Loucy (cell line): ENCODE results near the gene FYB2.

ENCODE experiments used
- H2AFZ ChIP-seq: fragments of 200-600 bp; sonication (generic); 2 replicates; pipeline ENCODE4 v1.6.0; 2016; ENCODE audit warnings: antibody characterized with exemption, mild to moderate bottlenecking, low read length, moderate library complexity
- H3F3A ChIP-seq: fragments of 200-600 bp; 2 replicates; pipeline ENCODE4 v1.6.0; 2016; ENCODE audit warnings: antibody characterized with exemption, low read depth, mild to moderate bottlenecking
- H3K27me3 ChIP-seq: fragments of 200-600 bp; sonication (generic); 2 replicates; pipeline ENCODE4 v1.6.1; 2014; ENCODE audit warnings: low read length, mild to moderate bottlenecking; ENCODE audit not compliant: insufficient read depth, poor library complexity, severe bottlenecking
- H3K36me3 ChIP-seq: fragments of 200-600 bp; sonication (generic); 2 replicates; pipeline ENCODE4 v1.6.1; 2016; ENCODE audit warnings: low read length; ENCODE audit not compliant: insufficient read depth
- H3K4me1 ChIP-seq: fragments of 200-600 bp; sonication (generic); 2 replicates; pipeline ENCODE4 v1.5.1; 2014; ENCODE audit warnings: low read length, mild to moderate bottlenecking; ENCODE audit not compliant: insufficient read depth, poor library complexity, severe bottlenecking
- H3K4me2 ChIP-seq: fragments of 200-600 bp; sonication (generic); 2 replicates; pipeline ENCODE4 v1.6.0; 2014; ENCODE audit warnings: antibody characterized with exemption, low read length, low read depth, mild to moderate bottlenecking; ENCODE audit not compliant: poor library complexity, severe bottlenecking
- H3K4me3 ChIP-seq: fragments of 200-600 bp; sonication (generic); 2 replicates; pipeline ENCODE4 v1.5.1; 2014; ENCODE audit warnings: low read length, mild to moderate bottlenecking, mixed read lengths; ENCODE audit not compliant: poor library complexity, severe bottlenecking
- H3K79me2 ChIP-seq: fragments of 200-600 bp; sonication (generic); 2 replicates; pipeline ENCODE4 v1.6.1; 2014; ENCODE audit warnings: low read length; ENCODE audit not compliant: insufficient read depth
- H3K9ac ChIP-seq: fragments of 200-600 bp; sonication (generic); 2 replicates; pipeline ENCODE4 v1.6.0; 2014; ENCODE audit warnings: mild to moderate bottlenecking, low read depth, low read length, moderate library complexity; ENCODE audit not compliant: poor library complexity, severe bottlenecking
- H3K9me2 ChIP-seq: fragments of 200-600 bp; sonication (generic); replicated peaks from 2 replicates; pipeline ENCODE4 v1.6.1; 2016; ENCODE audit warnings: low read depth, low read length, mixed read lengths
- H3K9me3 ChIP-seq: fragments of 200-600 bp; sonication (generic); 2 replicates; pipeline ENCODE4 v1.6.1; 2014; ENCODE audit warnings: mild to moderate bottlenecking, antibody characterized with exemption, low read length, low read depth; ENCODE audit not compliant: insufficient read depth
- H4K20me1 ChIP-seq: fragments of 200-600 bp; sonication (generic); 2 replicates; pipeline ENCODE4 v1.6.0; 2014; ENCODE audit warnings: antibody characterized with exemption, low read length, mild to moderate bottlenecking; ENCODE audit not compliant: insufficient read depth, poor library complexity, severe bottlenecking
- CTCF ChIP-seq: fragments of 200-600 bp; sonication (generic); conservative IDR thresholded peaks from 2 replicates; pipeline ENCODE4 v1.5.1; 2014; ENCODE audit warnings: mild to moderate bottlenecking, antibody characterized with exemption, low read length
- EZH2phosphoT487 ChIP-seq: fragments of 200-600 bp; IDR thresholded peaks from 2 replicates; pipeline ENCODE4 v1.6.1; 2018; ENCODE audit warnings: antibody characterized with exemption, mild to moderate bottlenecking, moderate library complexity, borderline replicate concordance

FYB2 gene

GRCh38 chr1:56799605-56800400, 19.4 kb downstream of the FYB2 start:
- Histone ChIP-seq H3K36me3 (no peaks in the 10 kb centered on the region), H3K4me2 (no peak overlapping the region), H3K9me3 (no peaks in the 10 kb centered on the region), H3K27me3 (no peaks in the 10 kb centered on the region), H4K20me1 (no peaks in the 10 kb centered on the region), H3K4me3 (no peak overlapping the region), H3K79me2 (no peaks in the 10 kb centered on the region), H3K9ac (no peak overlapping the region), H3K9me2 (no peaks in the 10 kb centered on the region), H2AFZ (no peak overlapping the region), H3F3A (no peaks in the 10 kb centered on the region), H3K4me1 (no peaks in the 10 kb centered on the region)
- TF ChIP-seq CTCF: no peak
- no peak for TF ChIP-seq EZH2phosphoT487

- H3K4me1 ChIP-seq: no peaks in the 10 kb centered on the region
- no peak overlapping the region for H3K9ac ChIP-seq
- no peaks in the 10 kb centered on the region for H4K20me1 ChIP-seq
- H3F3A ChIP-seq: no peaks in the 10 kb centered on the region
- H3K9me2 ChIP-seq: no peaks in the 10 kb centered on the region
- H2AFZ ChIP-seq: no peak overlapping the region
- H3K9me3 ChIP-seq: no peaks in the 10 kb centered on the region
- no peaks in the 10 kb centered on the region for H3K79me2 ChIP-seq
- H3K4me2 ChIP-seq: no peak overlapping the region
- no peak for TF ChIP-seq EZH2phosphoT487
- no peak for TF ChIP-seq CTCF
- H3K27me3 ChIP-seq: no peaks in the 10 kb centered on the region
- H3K4me3 ChIP-seq: no peak overlapping the region
- no peaks in the 10 kb centered on the region for H3K36me3 ChIP-seq
Measured at GRCh38 chr1:56798053-56798471, 21.1 kb downstream of the FYB2 start.

- TF ChIP-seq EZH2phosphoT487 (no peak), CTCF (no peak)
- no peak overlapping the region for H3K4me3 ChIP-seq
- H3K36me3 ChIP-seq: no peaks in the 10 kb centered on the region
- no peaks in the 10 kb centered on the region for H4K20me1 ChIP-seq
- no peaks in the 10 kb centered on the region for H3K9me2 ChIP-seq
- H3K4me2 ChIP-seq: no peak overlapping the region
- no peaks in the 10 kb centered on the region for H3K9me3 ChIP-seq
- H3K4me1 ChIP-seq: no peaks in the 10 kb centered on the region
- H2AFZ ChIP-seq: no peak overlapping the region
- no peaks in the 10 kb centered on the region for H3K79me2 ChIP-seq
- no peaks in the 10 kb centered on the region for H3K27me3 ChIP-seq
- no peaks in the 10 kb centered on the region for H3F3A ChIP-seq
- H3K9ac ChIP-seq: no peak overlapping the region
Measured at GRCh38 chr1:56797065-56797685, 22.0 kb downstream of the FYB2 start.
